ENCODE data around the gene IRF2. TPM values are rescaled to one million over a fixed set of nuclear protein-coding genes. Genes with fewer than 3 reads are reported as not detected.

Gene IRF2
- total RNA-seq, 1 experiment from 2014 or later = 35.9 TPM

GRCh38 chr4:184473499-184474262 is 669 bp downstream of the IRF2 start:
- DNase-seq (ENCODE audit: low spot score) = peak; percentile 30

- peak; percentile 47 for DNase-seq (ENCODE audit: low spot score)
These were observed 1.5 kb downstream of the IRF2 start for GRCh38 chr4:184472614-184473498.

DNA sequence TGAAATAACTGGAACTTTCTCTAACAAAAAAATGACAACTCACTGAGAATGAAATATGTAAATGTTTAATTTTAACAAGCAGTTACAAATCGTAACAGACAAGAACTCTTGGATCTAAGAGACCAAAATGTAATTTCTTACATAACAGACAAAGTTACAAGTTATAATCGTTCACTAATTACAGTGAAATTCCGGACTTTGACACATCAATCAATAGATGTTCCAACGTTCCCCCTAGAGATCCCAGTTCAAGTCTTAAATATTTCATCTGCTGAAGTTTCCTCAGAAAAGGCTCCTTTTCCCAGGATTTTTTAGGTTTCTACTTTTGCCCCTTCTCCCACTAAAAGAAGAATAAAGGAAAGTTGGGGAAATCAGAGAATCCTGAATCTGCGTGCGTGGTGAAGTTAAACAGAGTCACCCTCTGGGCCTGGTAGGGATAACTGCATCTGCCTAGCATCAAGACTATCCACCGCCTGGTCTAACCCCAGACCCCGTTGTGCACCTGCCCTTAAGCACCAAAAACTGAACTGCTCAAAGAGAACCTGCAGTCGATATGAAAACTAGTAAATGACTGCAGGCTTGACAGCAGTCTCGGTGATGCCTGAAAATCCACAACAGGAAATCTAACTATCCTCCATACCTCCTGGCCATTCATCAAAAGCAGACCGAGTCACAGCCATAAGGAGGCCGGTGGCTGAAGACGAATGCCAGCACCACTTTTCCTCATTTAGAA is 2.3 kb downstream of the IRF2 start:
- no peak for DNase-seq (ENCODE audit: low spot score)

DNA sequence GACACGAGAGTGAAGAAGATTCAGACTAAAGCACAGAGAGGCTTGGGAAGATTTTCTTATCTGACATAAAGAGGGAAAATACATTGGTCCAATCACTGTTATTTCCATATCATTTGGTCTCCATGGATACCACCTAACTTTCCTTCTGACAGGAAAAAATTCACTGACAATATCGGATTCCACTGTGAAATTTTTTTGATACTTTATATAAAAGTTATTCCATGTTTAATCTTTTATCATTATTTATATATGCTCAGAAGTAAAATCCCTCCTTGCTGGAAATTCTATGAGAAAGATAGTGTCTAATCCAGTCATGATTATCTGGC is 3.6 kb downstream of the IRF2 start:
- no peak for DNase-seq (ENCODE audit: low spot score)

- no peak for DNase-seq (ENCODE audit: low spot score)
These were observed 7.7 kb downstream of the IRF2 start for GRCh38 chr4:184466634-184467033.

DNA sequence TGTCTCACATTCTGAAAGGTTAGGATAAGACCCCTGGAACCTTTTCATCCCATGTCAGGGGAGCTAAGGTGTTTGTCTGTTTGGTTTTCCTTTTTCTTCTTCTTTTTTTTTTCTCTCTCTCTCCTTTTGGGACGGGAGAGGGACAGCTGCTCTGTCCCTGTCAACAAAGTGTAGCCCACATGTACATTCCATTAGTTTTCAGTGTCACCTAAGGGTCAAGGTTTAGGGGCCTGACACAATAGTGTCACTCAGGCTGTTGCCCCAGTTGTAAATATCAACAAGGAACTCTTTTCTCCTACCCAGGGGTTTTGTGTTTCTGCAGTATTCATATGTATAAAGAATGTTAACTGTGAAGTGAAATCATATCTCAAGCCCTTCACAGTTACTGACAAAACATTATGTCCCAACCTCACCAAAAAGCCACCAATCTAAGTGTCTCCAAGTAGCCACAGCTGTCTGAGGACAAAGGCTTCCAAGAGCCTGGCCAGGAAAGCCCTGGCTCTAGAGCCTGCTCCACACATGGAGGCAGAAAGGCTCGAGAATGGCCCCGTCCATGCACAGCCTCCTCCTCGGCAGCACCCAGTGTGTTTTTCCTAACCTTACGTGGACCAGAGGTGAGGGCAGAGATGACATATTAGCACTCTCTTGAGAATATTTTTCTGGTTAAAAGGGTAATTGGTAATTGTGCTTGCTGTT is 9.4 kb downstream of the IRF2 start:
- no peak for DNase-seq (ENCODE audit: low spot score)

DNA sequence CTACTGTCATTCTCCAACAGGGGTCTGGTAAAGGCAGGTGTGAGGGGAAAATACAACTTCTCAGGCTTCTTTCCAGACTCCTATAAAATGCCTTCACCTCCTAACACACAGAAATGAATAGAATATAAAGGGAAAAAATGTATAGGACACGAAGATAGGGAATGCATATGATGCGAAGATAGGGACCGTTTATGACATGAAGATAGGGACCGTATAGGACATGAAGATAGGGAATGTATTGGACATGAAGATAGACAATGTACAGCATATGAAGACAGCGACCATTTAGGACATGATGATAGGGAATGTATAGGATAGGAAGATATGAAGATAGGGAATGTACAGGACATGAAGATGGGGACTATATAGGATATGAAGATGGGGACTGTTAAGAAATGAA is 10.5 kb downstream of the IRF2 start:
- no peak for DNase-seq (ENCODE audit: low spot score)

DNA sequence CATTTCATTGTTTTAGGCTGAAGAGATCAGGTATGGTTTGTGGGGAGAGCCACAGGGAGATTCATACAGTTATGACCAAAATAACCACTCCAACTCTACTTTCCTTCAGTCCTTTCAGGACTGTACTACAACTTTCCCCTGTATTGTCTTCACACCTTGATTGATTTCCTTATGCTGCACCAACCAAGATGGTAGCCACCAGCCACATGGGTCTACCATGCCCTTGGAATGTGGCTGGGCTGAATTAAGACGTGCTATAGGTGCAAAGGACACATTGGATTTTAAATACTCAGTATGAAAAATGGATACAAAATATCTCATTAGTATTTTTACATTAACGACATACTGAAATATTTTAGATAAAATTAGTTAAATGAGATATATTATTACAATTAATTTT is 11.2 kb downstream of the IRF2 start:
- DNase-seq (ENCODE audit: low spot score) = no peak

GRCh38 chr4:184462724-184463123 is 11.6 kb downstream of the IRF2 start:
- no peak for DNase-seq (ENCODE audit: low spot score)

DNA sequence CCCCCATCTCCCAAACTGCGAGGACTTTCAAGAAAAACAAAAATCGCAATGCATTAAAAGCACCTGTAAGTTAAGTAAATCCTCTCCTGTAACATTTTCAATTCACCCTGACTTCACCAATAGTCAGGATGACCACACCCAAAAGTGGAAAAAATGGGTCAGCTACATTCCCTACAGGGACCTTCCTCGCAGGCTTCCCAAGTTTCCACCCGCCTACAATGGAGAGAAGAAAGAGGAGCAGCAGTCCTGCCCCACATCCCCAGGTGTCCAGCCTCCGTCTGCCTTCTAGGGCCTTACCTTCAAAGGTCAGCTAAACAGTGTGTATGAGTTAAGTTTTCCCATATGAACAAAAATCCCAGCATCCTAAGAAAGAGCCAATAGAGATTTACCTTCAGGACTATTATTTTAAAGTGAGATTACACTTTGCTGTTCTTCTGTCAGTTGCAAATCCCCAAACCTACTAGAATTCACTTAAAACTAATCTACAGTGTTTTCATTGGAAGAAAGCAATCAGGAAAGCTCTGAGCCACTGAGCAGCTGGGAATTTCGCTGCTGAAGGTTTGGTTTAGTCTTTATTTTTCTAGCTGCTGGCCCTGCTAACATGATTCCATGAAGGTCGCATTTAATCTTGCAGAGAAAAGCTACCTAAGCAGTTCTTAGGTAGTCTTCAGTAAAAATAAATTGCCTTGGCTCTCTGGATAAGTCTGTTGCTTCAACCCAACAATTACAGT is 12.5 kb downstream of the IRF2 start:
- no peak for DNase-seq (ENCODE audit: low spot score)

DNA sequence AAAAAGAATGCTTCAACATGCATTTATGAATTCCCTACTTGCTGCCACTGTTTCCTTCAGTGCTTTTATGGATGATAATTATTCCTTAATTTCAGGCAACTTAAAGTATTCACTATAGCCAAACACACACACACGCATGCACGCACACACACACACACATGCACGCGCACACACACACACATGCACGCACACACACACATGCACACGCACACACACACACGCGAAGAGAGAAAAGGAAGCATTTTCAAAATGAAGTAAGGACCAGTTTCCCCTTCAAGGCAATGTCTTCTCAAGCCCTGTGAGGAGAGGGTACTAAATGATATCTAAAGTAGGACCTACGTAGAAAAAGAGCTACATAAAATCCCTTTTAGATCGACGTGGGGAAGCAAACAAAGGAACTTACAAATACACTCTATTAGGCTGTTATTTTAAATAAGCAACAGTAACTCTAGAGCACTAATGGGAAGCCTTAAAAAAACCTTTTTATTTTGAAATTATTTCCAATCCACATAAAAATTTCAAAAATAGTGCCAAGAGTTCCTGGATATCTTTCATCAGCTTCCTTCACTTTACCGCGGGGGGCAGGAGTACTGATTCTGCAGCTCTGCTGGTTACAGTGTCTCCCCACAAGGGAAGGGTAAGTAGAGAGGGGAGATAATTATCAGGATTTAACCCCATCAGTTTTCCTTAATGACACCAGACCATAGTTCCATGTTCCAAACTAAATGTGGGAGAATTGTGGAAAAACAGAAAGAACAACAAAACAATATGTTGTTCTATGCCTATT is 13.7 kb downstream of the IRF2 start:
- no peak for DNase-seq (ENCODE audit: low spot score)

DNA sequence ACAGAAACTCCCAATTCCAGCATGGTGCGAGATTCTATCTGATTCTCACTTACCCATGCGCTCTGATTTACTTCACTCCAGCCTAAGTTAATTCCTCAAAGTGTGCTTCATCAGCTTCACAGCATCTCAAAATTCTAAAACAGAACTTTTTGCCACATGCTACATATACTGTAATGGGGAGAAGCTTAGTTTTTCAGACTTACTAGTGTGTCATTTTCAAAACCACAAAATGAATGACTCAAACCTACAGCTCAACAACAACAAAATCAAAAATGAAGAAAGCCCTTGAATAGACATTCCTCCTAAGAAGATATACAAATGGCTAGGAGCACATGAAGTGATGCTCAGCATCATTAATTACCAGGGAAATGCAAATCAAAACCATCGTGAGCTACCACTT is 14.9 kb downstream of the IRF2 start:
- DNase-seq (ENCODE audit: low spot score) = no peak

DNA sequence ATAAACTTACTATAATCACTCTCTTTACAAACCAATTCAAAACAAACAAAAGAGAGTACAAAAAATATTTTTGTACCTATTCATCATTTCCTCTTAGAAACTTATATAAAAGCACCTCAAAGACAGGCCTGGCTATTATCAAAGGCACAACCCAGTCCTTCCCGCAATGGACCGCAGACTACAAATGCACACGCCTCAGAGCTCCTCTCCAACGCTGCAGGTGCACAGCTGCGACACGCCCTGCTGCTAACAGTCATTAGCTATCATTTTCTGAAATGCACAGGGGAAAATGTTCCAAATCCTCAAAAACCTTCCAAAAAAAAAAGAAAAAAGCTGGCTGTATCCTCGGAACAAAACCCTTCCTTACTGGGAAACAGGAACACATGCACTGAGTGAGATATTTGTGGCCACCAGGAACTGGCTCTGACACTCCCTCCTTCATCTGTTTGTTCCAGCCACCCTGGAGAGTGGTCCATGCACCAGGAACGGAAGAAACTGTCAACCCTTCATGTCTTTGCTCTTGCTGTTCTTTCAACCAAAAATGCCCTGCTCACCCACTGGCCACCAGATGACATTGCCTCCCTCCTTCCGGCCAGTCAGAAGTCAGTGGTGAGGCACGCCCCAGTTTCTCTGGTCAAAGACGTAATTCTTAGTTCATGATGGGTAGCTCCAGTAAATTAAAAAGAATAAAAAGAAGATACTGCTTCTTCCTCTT is 16.7 kb downstream of the IRF2 start:
- DNase-seq (ENCODE audit: low spot score) = no peak

DNA sequence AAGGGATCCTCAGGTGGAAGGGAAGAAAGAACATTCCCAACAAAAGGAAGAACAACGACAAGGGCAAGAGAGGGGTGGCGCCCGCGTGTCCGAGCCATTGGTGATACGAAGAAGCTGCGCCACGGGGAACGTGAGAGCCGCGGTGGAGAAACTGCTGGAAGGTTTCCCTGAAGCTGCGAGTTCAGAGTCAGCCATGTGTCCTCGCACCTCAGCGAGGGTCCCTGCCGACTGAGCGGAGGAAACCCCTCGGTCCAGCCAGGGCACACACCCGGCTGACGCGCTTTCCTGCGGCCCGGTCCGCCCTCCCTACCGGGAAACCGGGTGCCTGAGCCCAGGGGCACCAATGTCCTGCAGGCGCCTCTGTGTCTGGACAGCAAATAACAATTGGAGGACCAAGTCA is 18.0 kb downstream of the IRF2 start:
- no peak for DNase-seq (ENCODE audit: low spot score)

DNA sequence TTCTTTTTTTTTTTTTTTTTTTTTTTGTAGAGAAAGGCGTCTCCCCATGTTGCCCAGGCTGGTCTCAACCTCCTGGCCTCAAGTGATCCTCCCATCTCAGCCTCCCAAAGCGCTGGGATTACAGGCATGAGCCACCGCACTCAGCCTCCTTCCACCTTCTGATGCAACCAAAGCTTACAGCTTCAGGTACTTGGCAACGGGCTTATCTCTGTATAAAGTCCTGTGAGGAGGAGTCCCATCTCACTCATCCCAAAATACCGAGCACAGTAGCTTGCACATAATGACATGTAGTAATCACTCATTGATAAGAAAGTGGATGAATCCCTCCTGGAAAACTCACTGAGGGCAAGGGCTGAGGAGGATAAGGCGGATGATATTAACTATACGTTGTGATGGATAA is 19.1 kb downstream of the IRF2 start:
- no peak for DNase-seq (ENCODE audit: low spot score)

DNA sequence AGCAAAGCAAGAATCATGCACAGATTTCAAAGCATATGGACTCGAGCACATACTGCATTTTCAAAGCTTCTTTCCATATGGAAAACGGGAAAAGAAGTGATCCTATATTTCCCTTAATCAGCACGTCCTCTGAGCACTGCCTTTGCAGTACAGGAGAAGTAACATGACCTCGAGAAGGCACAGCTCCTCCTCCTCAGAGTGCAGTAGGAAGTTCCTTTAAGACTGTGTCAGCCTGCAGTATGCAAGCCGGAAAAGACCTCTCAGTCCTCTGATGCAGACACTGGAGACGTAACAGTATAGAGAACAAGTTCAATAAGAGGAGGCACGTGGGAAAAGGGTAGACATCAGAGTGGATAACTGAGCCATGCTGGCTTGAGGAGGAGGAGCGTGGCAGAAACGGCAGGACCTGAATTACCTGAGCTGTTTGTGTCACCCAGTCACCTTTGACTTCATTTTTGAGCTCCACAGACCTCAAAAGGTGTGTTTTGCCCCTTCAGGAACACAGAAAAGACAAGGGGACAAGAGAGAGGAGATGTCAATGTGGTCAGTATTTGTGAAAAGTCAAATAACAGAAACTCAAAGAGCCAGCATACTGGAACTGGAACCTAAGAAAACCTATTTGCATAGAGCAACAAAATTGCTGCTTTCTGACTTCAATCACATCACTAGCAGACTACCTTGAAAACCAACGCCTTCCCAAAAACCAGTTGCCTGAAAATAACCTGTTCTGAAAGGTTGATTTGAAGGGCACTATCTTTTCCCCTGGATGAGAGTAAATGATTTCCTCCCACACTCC is 20.8 kb downstream of the IRF2 start:
- peak; percentile 58 for DNase-seq (ENCODE audit: low spot score)

- DNase-seq (ENCODE audit: low spot score) = no peak
These were observed 21.6 kb downstream of the IRF2 start for GRCh38 chr4:184452740-184453139.

GRCh38 chr4:184451726-184452125 is 22.6 kb downstream of the IRF2 start:
- DNase-seq (ENCODE audit: low spot score) = no peak

Measured in H4 (cell line).